Effector memory CD4-positive, alpha-beta T cell (primary cell): Measurements from ENCODE around the gene COASY.

ENCODE experiments used
- DNase-seq, 3 donors: peaks; one replicate each; pipeline ENCODE4 v3.0.0-alpha.2; 2020
- H3K27ac ChIP-seq: 2 replicates; pipeline ENCODE4 v1.7.0; 2013; ENCODE audit warnings: mild to moderate bottlenecking, low read length, moderate library complexity; ENCODE audit not compliant: insufficient read depth, poor library complexity, severe bottlenecking
- H3K27me3 ChIP-seq: replicated peaks from 2 replicates; pipeline ENCODE4 v1.7.0; 2013; ENCODE audit warnings: mild to moderate bottlenecking, low read length; ENCODE audit not compliant: insufficient read depth, control insufficient read depth, poor library complexity, severe bottlenecking
- H3K36me3 ChIP-seq: 2 replicates; pipeline ENCODE4 v1.7.0; 2013; ENCODE audit warnings: mild to moderate bottlenecking, low read length, moderate library complexity; ENCODE audit not compliant: control insufficient read depth, insufficient read depth
- H3K4me1 ChIP-seq: 2 replicates; pipeline ENCODE4 v1.7.0; 2013; ENCODE audit warnings: low read length, mild to moderate bottlenecking; ENCODE audit not compliant: control insufficient read depth, insufficient read depth, poor library complexity, severe bottlenecking
- H3K4me3 ChIP-seq: 2 replicates; pipeline ENCODE4 v1.7.0; 2013; ENCODE audit warnings: low read length, low read depth, mild to moderate bottlenecking; ENCODE audit not compliant: insufficient read depth, poor library complexity, severe bottlenecking
- H3K9me3 ChIP-seq: 2 replicates; pipeline ENCODE4 v1.7.0; 2013; ENCODE audit warnings: mild to moderate bottlenecking, low read length, moderate library complexity; ENCODE audit not compliant: control insufficient read depth

COASY gene

GRCh38 chr17:42519546-42520491, 42.1 kb upstream of the COASY start:
- DNase-seq, result no peak
- H3K4me3 ChIP-seq, result no peak overlapping the region
- H3K4me1 ChIP-seq, result no peaks in the 10 kb centered on the region
- H3K36me3 ChIP-seq, result no peaks in the 10 kb centered on the region
- H3K9me3 ChIP-seq, result no peaks in the 10 kb centered on the region
- H3K27me3 ChIP-seq, result no peaks in the 10 kb centered on the region
- no peak overlapping the region for H3K27ac ChIP-seq

GRCh38 chr17:42520540-42520951, 41.4 kb upstream of the COASY start:
- no peak for DNase-seq
- no peak overlapping the region for H3K27ac ChIP-seq

GRCh38 chr17:42521036-42521435, 40.9 kb upstream of the COASY start:
- H3K27ac ChIP-seq, result no peak overlapping the region
- DNase-seq, result no peak
- H3K4me3 ChIP-seq, result no peak overlapping the region
- H3K4me1 ChIP-seq, result no peaks in the 10 kb centered on the region
- H3K27me3 ChIP-seq, result no peaks in the 10 kb centered on the region
- H3K9me3 ChIP-seq, result no peaks in the 10 kb centered on the region
- H3K36me3 ChIP-seq, result no peaks in the 10 kb centered on the region

More at GRCh38 chr17:42520540-42520951, 41.4 kb upstream of the COASY start:
- H3K4me1 ChIP-seq, result no peaks in the 10 kb centered on the region
- no peaks in the 10 kb centered on the region for H3K27me3 ChIP-seq
- no peak overlapping the region for H3K4me3 ChIP-seq
- H3K9me3 ChIP-seq, result no peaks in the 10 kb centered on the region
- no peaks in the 10 kb centered on the region for H3K36me3 ChIP-seq

- no peaks in the 10 kb centered on the region for H3K4me1 ChIP-seq
- no peaks in the 10 kb centered on the region for H3K9me3 ChIP-seq
- H3K4me3 ChIP-seq, result no peak overlapping the region
- H3K36me3 ChIP-seq, result no peaks in the 10 kb centered on the region
- no peak overlapping the region for H3K27ac ChIP-seq
- H3K27me3 ChIP-seq, result no peaks in the 10 kb centered on the region
- no peak for DNase-seq
Measured at GRCh38 chr17:42521666-42522262, 40.2 kb upstream of the COASY start.

- DNase-seq, result no peak
- Histone ChIP-seq H3K4me3 (no peak overlapping the region), H3K36me3 (no peaks in the 10 kb centered on the region), H3K27ac (no peak overlapping the region), H3K27me3 (no peaks in the 10 kb centered on the region), H3K9me3 (no peaks in the 10 kb centered on the region), H3K4me1 (no peaks in the 10 kb centered on the region)
Measured at GRCh38 chr17:42522263-42522790, 39.6 kb upstream of the COASY start.

GRCh38 chr17:42522798-42523278, 39.1 kb upstream of the COASY start:
- no peak for DNase-seq
- no peaks in the 10 kb centered on the region for H3K9me3 ChIP-seq
- H3K27me3 ChIP-seq, result no peaks in the 10 kb centered on the region
- no peaks in the 10 kb centered on the region for H3K4me1 ChIP-seq
- H3K27ac ChIP-seq, result no peak overlapping the region
- no peak overlapping the region for H3K4me3 ChIP-seq
- no peaks in the 10 kb centered on the region for H3K36me3 ChIP-seq

- H3K27me3 ChIP-seq, result no peaks in the 10 kb centered on the region
- H3K36me3 ChIP-seq, result no peaks in the 10 kb centered on the region
- H3K27ac ChIP-seq, result no peak overlapping the region
- peaks cover 6% of the 10 kb centered on the region for H3K4me1 ChIP-seq
- no peak overlapping the region for H3K4me3 ChIP-seq
- no peak for DNase-seq
- H3K9me3 ChIP-seq, result no peaks in the 10 kb centered on the region
Measured at GRCh38 chr17:42525221-42525620, 36.7 kb upstream of the COASY start.

GRCh38 chr17:42526031-42526444, 35.9 kb upstream of the COASY start:
- no peaks in the 10 kb centered on the region for H3K36me3 ChIP-seq
- no peak overlapping the region for H3K27ac ChIP-seq
- no peaks in the 10 kb centered on the region for H3K27me3 ChIP-seq
- peaks cover 12% of the 10 kb centered on the region for H3K4me1 ChIP-seq
- no peak for DNase-seq
- no peak overlapping the region for H3K4me3 ChIP-seq
- no peaks in the 10 kb centered on the region for H3K9me3 ChIP-seq

- Histone ChIP-seq H3K9me3 (no peaks in the 10 kb centered on the region), H3K27me3 (no peaks in the 10 kb centered on the region), H3K27ac (no peak overlapping the region), H3K4me1 (peaks cover 20% of the 10 kb centered on the region), H3K4me3 (no peak overlapping the region), H3K36me3 (no peaks in the 10 kb centered on the region)
- no peak for DNase-seq
Measured at GRCh38 chr17:42527932-42528331, 34.0 kb upstream of the COASY start.

- Histone ChIP-seq H3K27ac (no peak overlapping the region), H3K4me1 (peaks cover 20% of the 10 kb centered on the region), H3K4me3 (no peak overlapping the region), H3K9me3 (no peaks in the 10 kb centered on the region), H3K36me3 (no peaks in the 10 kb centered on the region), H3K27me3 (no peaks in the 10 kb centered on the region)
- DNase-seq, result no peak
Measured at GRCh38 chr17:42529061-42529460, 32.9 kb upstream of the COASY start.
